HG03095 (cell line): ENCODE measurements around the gene IMPA2.

Source experiments
- ATAC-seq: cut with Tn5 transposase; IDR thresholded peaks from one replicate; pipeline ENCODE4 v1.9.1; 2021; ENCODE audit warnings: moderate library complexity; ENCODE audit not compliant: unreplicated experiment

IMPA2 gene

GRCh38 chr18:12046046-12046750 lies 64.9 kb downstream of the IMPA2 start:
- no peak for ATAC-seq

GRCh38 chr18:12046751-12047335 lies 65.5 kb downstream of the IMPA2 start:
- ATAC-seq, result no peak

- no peak for ATAC-seq
Observed at GRCh38 chr18:12048010-12048826, 66.9 kb downstream of the IMPA2 start.

GRCh38 chr18:12048827-12049175 lies 67.5 kb downstream of the IMPA2 start:
- no peak for ATAC-seq

GRCh38 chr18:12049978-12050811 lies 68.9 kb downstream of the IMPA2 start:
- ATAC-seq, result peak; percentile 89

DNA sequence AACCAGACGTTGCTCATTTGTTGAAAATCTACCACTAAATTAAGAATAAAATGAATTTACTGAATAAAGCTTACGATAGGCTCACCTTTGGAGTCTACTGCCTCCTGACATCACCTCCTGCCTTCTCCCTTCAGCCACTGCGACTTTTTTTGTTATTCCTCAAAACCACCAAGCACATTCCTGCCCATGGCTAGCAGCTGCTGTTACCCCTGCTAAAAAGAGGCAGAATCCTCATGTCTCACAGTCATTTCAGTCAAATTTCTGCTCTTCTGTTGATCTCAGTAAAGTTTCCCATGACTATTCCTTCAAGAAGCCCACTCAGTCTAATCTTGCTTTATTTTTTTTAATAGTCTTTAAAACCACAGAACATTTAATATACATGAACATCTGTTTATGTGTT lies 71.6 kb downstream of the IMPA2 start:
- ATAC-seq, result no peak

- peak; percentile 40 for ATAC-seq
Observed at GRCh38 chr18:12053289-12053688, 72.0 kb downstream of the IMPA2 start.

GRCh38 chr18:12056034-12056883 lies 75.0 kb downstream of the IMPA2 start:
- ATAC-seq, result no peak

- ATAC-seq, result no peak
Observed at GRCh38 chr18:12056884-12057402, 75.6 kb downstream of the IMPA2 start.

DNA sequence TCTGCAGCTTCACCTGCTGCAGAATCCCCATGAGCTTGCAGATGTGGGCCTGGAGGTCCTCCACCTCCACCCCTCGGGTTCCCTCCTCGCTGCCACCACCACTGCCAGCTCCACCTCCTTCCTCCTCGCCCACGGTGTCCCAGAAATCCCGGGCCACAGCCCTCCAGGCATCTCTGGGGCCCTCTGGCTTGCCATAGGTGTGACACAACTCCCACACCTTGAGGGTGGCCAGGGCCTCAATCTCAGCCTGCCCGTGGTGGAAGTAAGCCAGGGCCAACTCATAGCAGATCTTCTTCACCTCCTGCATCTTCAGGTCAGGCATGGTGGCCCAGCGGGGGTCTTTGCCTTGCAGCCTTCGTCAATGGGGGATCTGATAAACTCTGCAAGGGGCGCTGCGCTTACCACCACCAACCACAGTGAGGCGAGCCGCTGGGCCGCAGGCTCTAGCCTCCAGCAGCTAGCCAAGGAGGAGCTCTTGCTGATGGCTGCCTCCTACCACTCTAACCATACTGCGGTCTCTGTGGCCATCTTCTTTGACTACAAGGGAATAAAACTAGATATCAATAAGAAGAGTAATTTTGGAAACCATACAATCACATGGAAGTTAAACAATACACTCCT lies 76.2 kb downstream of the IMPA2 start:
- no peak for ATAC-seq

GRCh38 chr18:12059334-12060181 lies 78.3 kb downstream of the IMPA2 start:
- no peak for ATAC-seq

- no peak for ATAC-seq
Observed at GRCh38 chr18:12060182-12060870, 79.0 kb downstream of the IMPA2 start.

DNA sequence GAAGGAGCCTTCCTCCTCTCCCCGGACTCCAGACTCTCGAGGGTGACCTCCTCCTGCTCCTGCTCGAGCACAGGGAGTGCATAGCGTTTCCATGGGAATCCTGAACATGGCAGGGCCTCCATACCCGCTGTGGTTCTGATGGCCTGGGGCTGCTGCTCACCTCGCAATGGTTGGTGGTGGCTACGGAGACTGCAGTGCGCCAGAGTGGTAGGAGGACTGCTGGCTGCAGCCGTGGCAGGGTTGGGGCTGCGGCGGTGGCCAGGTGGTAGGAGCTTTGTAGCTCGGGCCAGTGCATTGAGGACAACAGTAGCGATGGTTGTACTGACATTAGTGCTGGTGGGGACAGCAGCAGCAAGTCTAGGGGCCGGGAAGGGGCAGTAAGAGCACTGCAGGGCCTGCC lies 80.4 kb downstream of the IMPA2 start:
- no peak for ATAC-seq

DNA sequence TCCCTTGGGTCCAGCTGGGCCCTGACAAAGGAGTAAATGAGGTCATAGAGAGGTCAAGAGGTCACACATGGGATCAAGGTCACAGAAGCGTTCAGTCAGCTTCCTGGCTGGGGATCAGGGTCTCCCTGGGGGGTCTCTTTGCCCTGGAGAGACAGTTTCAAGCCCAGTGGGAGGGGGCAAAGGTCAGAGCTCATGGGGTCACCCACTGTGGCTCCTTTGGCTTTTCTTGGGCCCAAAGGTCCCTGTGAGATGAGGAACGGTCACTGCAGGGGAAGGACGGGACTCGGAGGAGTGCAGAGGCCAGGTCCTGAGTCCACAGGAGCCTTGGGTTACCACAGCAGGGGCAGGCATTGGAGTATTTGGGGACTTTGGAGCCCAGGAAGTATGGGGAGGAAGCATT lies 81.7 kb downstream of the IMPA2 start:
- no peak for ATAC-seq

- ATAC-seq, result no peak
Observed at GRCh38 chr18:12064086-12064763, 82.9 kb downstream of the IMPA2 start.

DNA sequence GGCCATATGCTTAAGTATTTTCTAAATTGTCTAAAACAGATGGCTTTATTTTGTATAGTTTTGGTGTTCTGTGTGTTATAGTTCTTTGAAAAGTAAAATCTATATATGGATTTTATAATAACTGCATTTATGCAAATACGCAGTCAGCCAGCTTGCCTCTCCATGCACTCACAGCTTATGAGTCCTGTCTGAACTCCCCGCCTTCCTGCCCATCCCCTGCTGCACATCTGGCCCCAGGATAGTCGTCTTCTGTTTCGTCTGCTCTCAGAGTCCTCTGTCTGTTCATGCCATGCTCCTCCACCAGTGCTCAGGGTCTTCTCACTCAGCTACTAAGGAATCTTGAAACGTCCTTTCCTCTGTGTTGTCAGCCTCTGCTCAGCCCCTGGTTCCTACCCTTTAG lies 84.1 kb downstream of the IMPA2 start:
- ATAC-seq, result no peak

DNA sequence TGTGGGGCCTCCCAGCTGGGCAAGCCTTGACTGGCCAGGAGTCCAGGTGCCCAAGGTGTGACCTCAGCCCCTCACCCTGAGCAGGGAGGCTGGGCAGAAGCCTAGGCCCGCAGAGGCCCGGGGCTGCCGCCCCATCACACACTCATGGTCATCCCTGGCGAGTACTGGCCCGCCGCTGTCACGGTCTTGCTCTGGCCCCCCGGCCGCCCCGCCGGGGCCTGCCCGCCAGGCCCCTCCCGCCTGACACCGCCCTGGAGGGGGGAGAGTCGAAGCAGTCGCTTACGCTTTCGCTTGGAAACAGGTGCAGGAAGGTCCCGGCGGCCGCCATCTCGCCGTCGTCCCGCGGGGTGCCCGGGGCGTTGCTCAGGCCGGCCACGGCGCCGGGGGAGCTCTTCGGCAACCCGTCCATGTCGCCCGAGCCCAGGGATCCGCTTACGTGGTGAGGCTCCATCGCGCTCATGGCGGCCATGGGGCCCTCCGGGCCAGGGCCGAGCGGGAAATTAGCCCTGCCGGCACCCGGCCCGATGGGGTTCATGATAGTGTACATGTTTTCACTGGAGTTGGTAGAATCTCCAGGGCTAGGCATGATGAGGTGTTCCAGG lies 85.7 kb downstream of the IMPA2 start:
- no peak for ATAC-seq
